IgD-negative memory B cell (primary cell): ENCODE measurements around the gene TNFSF13B. TPM values are rescaled to one million over a fixed set of nuclear protein-coding genes. Genes with fewer than 3 reads are reported as not detected.
"Not testable (repeated sequence)": the region's sequence is repeated elsewhere in the genome, so short reads cannot be mapped to it uniquely, and the experiment has no call there.

ENCODE experiments used
- H3K27ac Mint-ChIP-seq, 3 donors: one replicate each; pipeline ENCODE4 v1.8.0; 2020 to 2022; ENCODE audit warnings: mild to moderate bottlenecking in 3 of 3, mixed read lengths in 3 of 3, moderate library complexity in 1 of 3
- H3K27me3 Mint-ChIP-seq: one replicate; pipeline ENCODE4 v1.8.0; 2021; ENCODE audit warnings: mixed read lengths
- H3K36me3 Mint-ChIP-seq: one replicate; pipeline ENCODE4 v1.8.0; 2020; ENCODE audit warnings: mild to moderate bottlenecking, mixed read lengths
- H3K4me1 Mint-ChIP-seq, 3 donors: one replicate each; pipeline ENCODE4 v1.8.0; 2020 to 2022; ENCODE audit warnings: mixed read lengths in 3 of 3, mild to moderate bottlenecking in 1 of 3
- H3K4me3 Mint-ChIP-seq, 4 donors: one replicate each; pipeline ENCODE4 v1.8.0; 2020 to 2022; ENCODE audit warnings: mild to moderate bottlenecking in 4 of 4, mixed read lengths in 4 of 4, moderate library complexity in 3 of 4
- H3K9me3 Mint-ChIP-seq, 3 donors: one replicate each; pipeline ENCODE4 v1.8.0; 2020 to 2021; ENCODE audit warnings: mixed read lengths in 3 of 3, mild to moderate bottlenecking in 1 of 3
- polyA plus RNA-seq: library from polyadenylated mRNA; unstranded; fragments of 300-500 nt; fragmentation: Illumina TruSeq; gene quantifications from one replicate; pipeline ENCODE4 v1.2.3, GENCODE V29; 2021

TNFSF13B gene
- polyA plus RNA-seq, 1 donor from 2014 or later = 7.2 TPM

DNA sequence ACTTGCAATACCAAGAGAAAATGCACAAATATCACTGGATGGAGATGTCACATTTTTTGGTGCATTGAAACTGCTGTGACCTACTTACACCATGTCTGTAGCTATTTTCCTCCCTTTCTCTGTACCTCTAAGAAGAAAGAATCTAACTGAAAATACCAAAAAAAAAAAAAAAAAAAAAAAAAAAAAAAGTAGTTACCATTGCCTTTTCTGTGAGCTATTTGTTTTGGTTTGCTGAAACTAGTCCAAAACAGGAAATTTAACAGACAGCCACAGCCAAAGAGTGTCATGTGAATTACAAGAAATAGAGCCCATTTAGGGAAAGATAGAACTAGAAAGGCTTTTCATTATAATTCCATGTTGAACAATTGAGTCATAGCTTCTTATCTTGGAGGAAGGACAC, 37.3 kb downstream of the TNFSF13B start:
- no peak overlapping the region for H3K27ac Mint-ChIP-seq
- peaks cover 3% of the 10 kb centered on the region for H3K36me3 Mint-ChIP-seq
- H3K4me3 Mint-ChIP-seq = no peak overlapping the region
- H3K9me3 Mint-ChIP-seq = peaks cover 0 to 8% (median 0%) of the 10 kb centered on the region in 3 donors
- H3K27me3 Mint-ChIP-seq = no peaks in the 10 kb centered on the region
- no peaks in the 10 kb centered on the region for H3K4me1 Mint-ChIP-seq

DNA sequence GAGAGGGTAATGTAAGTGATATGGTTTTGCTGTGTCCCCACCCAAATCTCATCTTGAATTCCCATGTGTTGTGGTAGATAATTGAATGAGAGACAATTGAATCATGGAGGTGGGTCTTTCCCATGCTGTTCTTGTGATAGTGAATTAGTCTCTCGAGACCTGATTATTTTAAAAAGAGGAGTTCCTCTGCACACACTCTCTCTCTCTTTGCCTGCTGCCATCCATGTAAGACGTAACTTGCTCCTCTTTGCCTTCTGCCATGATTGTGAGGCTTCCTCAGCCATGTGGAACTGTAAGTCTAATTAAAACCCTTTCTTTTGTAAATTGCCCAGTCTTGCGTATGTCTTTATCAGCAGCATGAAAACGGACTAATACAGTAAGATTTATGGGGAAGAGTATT, 42.1 kb downstream of the TNFSF13B start:
- H3K4me3 Mint-ChIP-seq, H3K9me3 Mint-ChIP-seq, H3K27me3 Mint-ChIP-seq, H3K36me3 Mint-ChIP-seq: not testable (repeated sequence)
- Mint-ChIP-seq H3K27ac (peak overlapping the region in 1 of 3 donors; percentile 3), H3K4me1 (peaks cover 3 to 15% (median 15%) of the 10 kb centered on the region in 3 donors)

DNA sequence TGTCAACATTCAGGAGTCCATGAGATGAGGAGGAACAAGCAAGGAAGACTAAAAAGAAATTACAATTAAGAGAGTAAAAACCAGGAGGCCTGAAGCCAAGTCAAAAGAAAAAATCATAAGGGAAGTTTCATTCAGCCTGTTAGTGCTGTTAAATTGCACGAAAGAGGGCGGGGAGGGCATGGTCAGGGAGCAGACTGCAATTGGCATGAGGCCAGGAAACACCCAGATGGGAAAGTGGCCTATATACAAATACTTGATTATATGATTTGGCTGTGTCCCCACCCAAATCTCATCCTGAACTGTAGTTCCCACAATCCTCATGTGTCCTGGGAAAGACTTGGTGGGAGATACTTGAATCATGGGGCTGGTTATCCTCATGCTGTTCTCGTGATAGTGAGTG, 43.9 kb downstream of the TNFSF13B start:
- peaks cover 0 to 8% (median 0%) of the 10 kb centered on the region in 3 donors for H3K9me3 Mint-ChIP-seq
- H3K27ac Mint-ChIP-seq = no peak overlapping the region
- H3K27me3 Mint-ChIP-seq = peaks cover 1% of the 10 kb centered on the region
- H3K36me3 Mint-ChIP-seq = peaks cover 5% of the 10 kb centered on the region
- H3K4me1 Mint-ChIP-seq = peaks cover 3 to 15% (median 15%) of the 10 kb centered on the region in 3 donors
- no peak overlapping the region for H3K4me3 Mint-ChIP-seq

GRCh38 chr13:108315273-108315672, 45.8 kb downstream of the TNFSF13B start:
- H3K4me3 Mint-ChIP-seq = no peak overlapping the region
- peak overlapping the region in 2 of 3 donors; percentile 37 to 48 for H3K27ac Mint-ChIP-seq

GRCh38 chr13:108315991-108316390, 46.5 kb downstream of the TNFSF13B start:
- peaks cover 1% of the 10 kb centered on the region for H3K27me3 Mint-ChIP-seq
- H3K36me3 Mint-ChIP-seq = peaks cover 5% of the 10 kb centered on the region
- no peak overlapping the region for H3K4me3 Mint-ChIP-seq
- peak overlapping the region in 2 of 3 donors; percentile 29 to 42 for H3K27ac Mint-ChIP-seq
- H3K4me1 Mint-ChIP-seq = peaks cover 3 to 15% (median 15%) of the 10 kb centered on the region in 3 donors
- H3K9me3 Mint-ChIP-seq = peaks cover 0 to 3% (median 0%) of the 10 kb centered on the region in 3 donors

More at GRCh38 chr13:108315273-108315672, 45.8 kb downstream of the TNFSF13B start:
- Mint-ChIP-seq H3K36me3 (peaks cover 5% of the 10 kb centered on the region), H3K4me1 (peaks cover 3 to 15% (median 15%) of the 10 kb centered on the region in 3 donors), H3K9me3 (peaks cover 0 to 3% (median 0%) of the 10 kb centered on the region in 3 donors), H3K27me3 (peaks cover 1% of the 10 kb centered on the region)

- Mint-ChIP-seq H3K36me3 (peaks cover 5% of the 10 kb centered on the region), H3K27ac (no peak overlapping the region), H3K4me3 (no peak overlapping the region), H3K9me3 (peaks cover 0 to 3% (median 0%) of the 10 kb centered on the region in 3 donors), H3K27me3 (peaks cover 1% of the 10 kb centered on the region), H3K4me1 (peaks cover 3 to 15% (median 15%) of the 10 kb centered on the region in 3 donors)
These were observed 46.9 kb downstream of the TNFSF13B start for GRCh38 chr13:108316413-108316812.

DNA sequence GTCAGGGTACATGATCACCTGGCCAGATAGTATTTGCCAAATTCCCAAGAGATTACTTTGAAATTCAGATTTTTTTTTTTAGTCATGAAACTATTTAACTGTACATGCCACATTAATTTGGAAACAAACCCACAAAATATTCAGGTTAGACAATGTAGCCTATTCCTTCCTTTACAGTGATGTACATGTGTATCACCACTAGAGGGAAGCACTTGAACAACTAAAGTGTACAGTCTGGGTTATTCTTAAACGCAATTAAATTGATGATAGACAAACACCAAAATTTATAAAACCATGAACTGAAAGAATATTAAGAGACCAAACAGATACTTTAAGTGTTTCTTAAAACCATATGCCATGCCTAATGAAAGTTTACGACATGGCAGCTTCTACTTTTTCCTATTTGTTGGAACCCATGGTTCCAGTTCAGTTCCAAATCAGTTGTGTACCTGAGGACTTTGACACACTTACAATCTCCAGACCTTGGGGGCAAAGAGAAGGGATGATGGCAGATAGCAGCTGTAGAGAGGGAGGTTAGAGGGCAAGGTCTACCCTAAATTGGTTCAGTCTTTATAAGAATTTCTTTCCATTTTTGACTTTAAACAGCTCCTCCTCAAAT, 52.8 kb downstream of the TNFSF13B start:
- Mint-ChIP-seq H3K4me3 (no peak overlapping the region), H3K9me3 (no peaks in the 10 kb centered on the region), H3K36me3 (no peaks in the 10 kb centered on the region), H3K27me3 (peaks cover 1% of the 10 kb centered on the region), H3K4me1 (peaks cover 6 to 26% (median 25%) of the 10 kb centered on the region in 3 donors), H3K27ac (no peak overlapping the region)

GRCh38 chr13:108323031-108323430, 53.5 kb downstream of the TNFSF13B start:
- no peaks in the 10 kb centered on the region for H3K36me3 Mint-ChIP-seq
- no peaks in the 10 kb centered on the region for H3K9me3 Mint-ChIP-seq
- H3K4me3 Mint-ChIP-seq = no peak overlapping the region
- no peak overlapping the region for H3K27ac Mint-ChIP-seq
- H3K4me1 Mint-ChIP-seq = peaks cover 6 to 26% (median 25%) of the 10 kb centered on the region in 3 donors
- H3K27me3 Mint-ChIP-seq = peaks cover 3% of the 10 kb centered on the region

GRCh38 chr13:108325863-108326262, 56.3 kb downstream of the TNFSF13B start:
- Mint-ChIP-seq H3K27ac (peak overlapping the region in 1 of 3 donors; percentile 33), H3K27me3 (peaks cover 3% of the 10 kb centered on the region), H3K4me3 (peak overlapping the region in 1 of 4 donors; percentile 3), H3K36me3 (no peaks in the 10 kb centered on the region), H3K9me3 (no peaks in the 10 kb centered on the region), H3K4me1 (peaks cover 6 to 28% (median 26%) of the 10 kb centered on the region in 3 donors)

DNA sequence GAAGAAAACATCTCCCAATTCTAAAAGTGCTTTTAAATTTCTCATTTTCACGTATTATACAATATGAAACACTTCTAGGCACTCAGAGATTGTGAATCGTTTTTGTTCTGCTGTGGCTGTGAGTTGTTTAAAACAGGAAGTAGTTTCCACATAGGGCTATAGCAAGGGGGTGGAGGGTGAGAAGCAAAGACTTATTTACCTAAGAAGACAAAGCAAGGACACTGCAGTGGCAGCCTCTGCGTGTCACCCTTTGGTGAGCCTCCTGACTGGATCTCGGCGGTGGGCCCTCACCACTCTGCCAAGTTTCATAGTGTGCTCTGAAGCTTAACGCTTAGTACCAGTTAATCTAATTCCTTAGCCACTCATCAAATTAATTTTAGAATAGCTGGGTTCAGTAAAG, 56.8 kb downstream of the TNFSF13B start:
- Mint-ChIP-seq H3K4me3 (peak overlapping the region in 2 of 4 donors; percentile 6 to 81), H3K36me3 (no peaks in the 10 kb centered on the region), H3K27me3 (peaks cover 3% of the 10 kb centered on the region), H3K4me1 (peaks cover 6 to 28% (median 26%) of the 10 kb centered on the region in 3 donors), H3K9me3 (no peaks in the 10 kb centered on the region), H3K27ac (peak overlapping the region in 1 of 3 donors; percentile 33)

DNA sequence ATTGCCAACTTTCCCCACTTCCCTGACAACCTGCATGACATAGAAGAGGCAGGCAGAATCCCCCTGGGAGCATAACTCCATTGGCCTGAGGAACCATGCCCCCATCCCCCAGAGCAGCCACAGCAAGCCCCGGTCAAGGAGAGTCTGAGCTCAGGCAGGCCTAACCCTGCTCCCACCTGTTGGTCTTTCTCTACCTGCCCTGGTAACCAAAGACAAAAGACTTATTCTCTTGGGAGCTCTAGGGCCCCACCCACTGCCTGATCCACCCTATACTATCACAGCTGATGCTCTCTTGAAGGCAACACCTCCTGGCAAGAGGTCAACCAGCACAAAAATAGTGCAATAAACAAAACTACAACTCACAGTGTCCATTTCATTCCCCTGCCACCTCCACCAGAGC, 59.3 kb downstream of the TNFSF13B start:
- H3K27me3 Mint-ChIP-seq = peaks cover 3% of the 10 kb centered on the region
- no peaks in the 10 kb centered on the region for H3K36me3 Mint-ChIP-seq
- H3K27ac Mint-ChIP-seq = no peak overlapping the region
- no peak overlapping the region for H3K4me3 Mint-ChIP-seq
- H3K9me3 Mint-ChIP-seq = peaks cover 0 to 1% (median 0%) of the 10 kb centered on the region in 3 donors
- peaks cover 7 to 25% (median 20%) of the 10 kb centered on the region in 3 donors for H3K4me1 Mint-ChIP-seq

DNA sequence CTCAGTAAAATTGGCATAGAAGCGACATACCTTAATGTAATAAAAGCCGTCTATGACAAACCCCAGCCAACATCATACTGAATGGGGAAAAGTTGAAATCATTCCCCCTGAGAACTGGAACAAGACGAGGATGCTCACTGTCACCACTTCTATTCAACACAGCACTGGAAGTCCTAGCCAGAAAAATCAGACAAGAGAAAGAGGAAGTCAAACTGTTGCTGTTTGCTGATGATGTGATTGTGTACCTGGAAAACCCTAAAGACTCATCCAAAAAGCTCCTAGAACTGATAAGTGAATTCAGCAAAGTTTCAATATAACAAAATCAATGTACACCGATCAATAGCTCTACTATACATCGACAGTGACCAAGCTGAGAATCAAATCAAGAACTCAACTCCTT, 63.3 kb downstream of the TNFSF13B start:
- no peak overlapping the region for H3K4me3 Mint-ChIP-seq
- peaks cover 0 to 6% (median 2%) of the 10 kb centered on the region in 3 donors for H3K9me3 Mint-ChIP-seq
- no peak overlapping the region for H3K27ac Mint-ChIP-seq
- H3K36me3 Mint-ChIP-seq = no peaks in the 10 kb centered on the region
- peaks cover 4% of the 10 kb centered on the region for H3K27me3 Mint-ChIP-seq
- peaks cover 0 to 3% (median 1%) of the 10 kb centered on the region in 3 donors for H3K4me1 Mint-ChIP-seq

DNA sequence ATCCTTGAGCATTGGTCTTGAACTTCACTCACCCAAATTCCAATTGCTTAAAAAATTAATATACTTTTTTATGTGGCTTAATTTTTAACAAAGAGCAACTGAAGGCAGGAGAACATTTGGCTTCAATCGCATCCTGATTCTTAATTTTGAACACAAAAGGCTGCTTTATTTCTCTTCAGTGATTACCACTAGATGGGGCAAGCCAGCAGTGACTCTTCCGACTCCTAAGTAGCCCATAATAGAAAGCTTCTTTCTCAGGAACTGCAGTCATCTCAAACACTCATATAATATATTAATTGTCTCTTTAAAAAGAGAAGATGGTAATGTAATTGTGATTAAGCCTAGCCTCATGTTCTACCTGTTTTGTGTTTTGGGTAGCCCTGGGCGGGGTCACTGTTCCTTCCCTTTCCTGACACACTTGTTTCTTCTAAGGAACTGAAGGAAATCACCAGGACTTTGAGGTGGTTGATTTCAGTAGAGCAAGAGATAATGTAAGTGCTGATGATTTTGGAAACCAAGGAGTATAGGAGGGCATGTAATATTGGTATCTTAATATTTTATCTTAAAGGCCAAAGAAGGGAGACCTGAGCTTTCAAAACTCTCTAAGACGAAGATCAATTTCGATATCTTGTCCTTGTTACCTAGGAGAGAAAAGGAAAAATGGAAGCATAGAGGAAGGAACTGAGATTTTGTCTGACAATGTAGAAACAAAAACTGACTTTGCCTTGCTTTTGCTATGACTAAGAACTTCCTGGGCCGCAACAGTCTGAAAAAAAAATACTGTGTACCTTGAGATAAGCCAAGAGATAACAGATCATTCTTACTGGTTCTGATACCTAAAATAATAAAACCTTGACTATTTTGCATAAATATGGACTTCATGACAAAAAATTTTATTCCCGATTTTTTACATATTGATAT, 73.1 kb downstream of the TNFSF13B start:
- peaks cover 0 to 10% (median 0%) of the 10 kb centered on the region in 3 donors for H3K4me1 Mint-ChIP-seq
- H3K27ac Mint-ChIP-seq = peak overlapping the region in 1 of 3 donors; percentile 75
- no peaks in the 10 kb centered on the region for H3K9me3 Mint-ChIP-seq
- no peaks in the 10 kb centered on the region for H3K27me3 Mint-ChIP-seq
- no peaks in the 10 kb centered on the region for H3K36me3 Mint-ChIP-seq
- peak overlapping the region in 2 of 4 donors; percentile 32 to 89 for H3K4me3 Mint-ChIP-seq

DNA sequence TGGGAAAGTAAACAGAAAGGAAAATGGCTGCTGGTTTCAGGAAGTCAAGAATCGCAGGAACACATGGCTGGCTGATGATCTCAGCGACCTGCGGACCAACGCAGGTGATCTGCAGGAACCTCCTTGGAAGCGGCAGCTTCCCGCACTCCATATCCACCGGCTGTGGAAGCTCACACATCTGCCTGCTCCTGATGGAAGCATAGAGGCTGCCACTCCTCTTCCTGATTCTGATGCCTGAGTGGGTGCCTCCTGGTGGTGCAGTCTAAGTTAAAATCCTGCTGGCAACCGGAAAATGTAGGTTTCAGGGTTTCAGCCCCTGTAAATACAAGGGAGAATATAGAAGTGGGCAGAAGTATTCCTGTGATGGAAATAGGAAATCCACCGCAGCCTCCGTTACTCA, 75.5 kb downstream of the TNFSF13B start:
- peaks cover 2% of the 10 kb centered on the region for H3K27me3 Mint-ChIP-seq
- H3K36me3 Mint-ChIP-seq = no peaks in the 10 kb centered on the region
- no peaks in the 10 kb centered on the region for H3K9me3 Mint-ChIP-seq
- no peak overlapping the region for H3K4me3 Mint-ChIP-seq
- peaks cover 0 to 10% (median 0%) of the 10 kb centered on the region in 3 donors for H3K4me1 Mint-ChIP-seq
- peak overlapping the region in 1 of 3 donors; percentile 49 for H3K27ac Mint-ChIP-seq

GRCh38 chr13:108346376-108346775, 76.9 kb downstream of the TNFSF13B start:
- H3K9me3 Mint-ChIP-seq = no peaks in the 10 kb centered on the region
- peaks cover 11% of the 10 kb centered on the region for H3K27me3 Mint-ChIP-seq
- no peaks in the 10 kb centered on the region for H3K36me3 Mint-ChIP-seq
- H3K4me3 Mint-ChIP-seq = no peak overlapping the region
- H3K27ac Mint-ChIP-seq = no peak overlapping the region
- H3K4me1 Mint-ChIP-seq = peaks cover 0 to 10% (median 0%) of the 10 kb centered on the region in 3 donors
